ENCODE results near the gene SLC9A8.

Gene SLC9A8

DNA sequence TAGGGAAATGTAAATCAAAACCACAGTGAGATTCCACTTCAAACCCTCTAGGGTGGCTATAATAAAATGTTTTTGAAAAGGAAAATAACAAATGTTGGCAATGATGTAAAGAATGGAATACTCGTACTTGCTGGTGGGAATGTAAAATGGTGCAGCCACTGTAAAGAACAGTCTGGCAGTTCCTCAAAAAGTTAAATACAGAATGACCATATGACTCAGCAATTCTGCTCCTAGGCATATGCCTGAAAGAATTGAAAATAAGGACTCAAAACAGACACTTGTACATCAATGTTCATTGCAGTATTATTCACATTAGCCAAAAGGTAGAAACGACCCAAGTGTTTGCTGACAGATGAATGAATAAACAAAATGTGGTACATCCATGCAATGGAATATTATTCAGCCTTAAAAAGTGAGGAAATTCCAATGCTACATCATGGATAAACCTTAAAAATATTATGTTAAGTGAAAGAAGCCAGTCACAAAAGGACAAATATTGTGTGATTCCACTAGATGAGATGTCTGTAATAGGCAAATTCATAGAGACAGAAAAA, 113.3 kb downstream of the SLC9A8 start:
- no peak for DNase-seq

DNA sequence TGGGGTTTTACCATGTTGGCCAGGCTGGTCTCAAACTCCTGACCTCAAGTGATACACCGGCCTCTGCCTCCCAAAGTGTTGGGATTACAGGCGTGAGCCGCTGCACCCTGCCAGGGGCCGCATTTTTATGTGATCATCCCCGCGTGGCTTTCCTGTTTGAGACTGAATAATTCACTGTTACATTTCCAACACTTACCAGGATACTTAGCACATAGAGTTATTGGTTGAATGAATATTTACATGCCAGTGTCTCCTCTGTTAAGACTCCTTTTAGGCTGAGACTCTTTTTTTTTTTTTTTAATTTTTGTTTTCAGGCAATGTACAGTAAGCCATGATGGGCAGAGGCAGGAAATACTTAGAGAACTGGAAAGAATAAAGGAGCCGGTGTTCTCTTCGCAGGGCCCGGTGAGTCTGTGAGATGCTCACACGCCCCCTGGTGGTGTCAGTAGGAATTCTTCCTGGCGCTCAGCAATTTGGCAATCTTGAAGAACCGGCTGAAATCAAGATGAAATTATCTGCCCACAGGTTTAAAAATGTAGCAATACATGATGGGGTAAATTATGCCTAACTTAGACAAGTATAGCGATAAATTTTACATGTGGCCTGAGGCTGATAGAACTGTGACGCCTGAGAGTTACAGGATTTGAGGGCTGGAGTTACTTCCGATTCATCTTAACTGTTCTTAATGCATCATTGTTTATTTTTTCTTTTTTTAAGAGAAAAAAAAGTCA, 115.9 kb downstream of the SLC9A8 start:
- DNase-seq, result peak; percentile 75

DNA sequence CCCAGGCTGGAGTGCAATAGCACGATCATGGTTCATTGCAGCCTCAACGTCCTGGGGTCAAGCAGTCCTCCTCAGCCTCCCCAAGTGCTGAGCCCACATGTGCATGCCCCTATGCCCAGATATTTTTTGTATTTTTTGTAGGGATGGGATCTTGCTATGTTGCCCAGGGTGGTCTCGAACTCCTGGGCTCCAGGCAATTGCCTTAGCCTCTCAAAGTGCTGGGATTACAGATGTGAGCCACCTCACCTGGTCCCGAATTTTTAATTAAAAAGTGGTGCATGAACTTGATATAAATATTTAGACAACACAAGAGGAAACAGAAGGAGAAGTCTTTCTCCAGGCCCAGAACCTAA, 116.5 kb downstream of the SLC9A8 start:
- DNase-seq, result no peak

DNA sequence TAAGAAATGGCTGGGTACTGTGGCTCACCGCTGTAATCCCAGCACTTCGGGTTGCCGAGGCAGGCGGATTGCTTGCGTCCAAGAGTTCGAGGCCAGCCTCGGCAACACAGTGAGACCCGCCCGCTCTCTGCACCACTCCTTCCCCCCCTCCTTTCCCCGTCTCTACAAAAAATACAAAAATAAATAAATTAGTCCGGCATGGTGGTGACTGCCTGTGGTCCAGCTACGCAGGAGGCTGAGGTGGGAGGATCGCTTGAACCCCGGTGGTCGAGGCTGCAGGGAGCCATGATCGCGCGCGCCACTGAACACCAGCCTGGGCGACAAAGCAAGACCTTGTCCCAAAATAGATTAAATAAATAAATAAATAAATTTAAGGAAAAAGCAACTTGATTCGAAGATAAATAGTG, 123.1 kb downstream of the SLC9A8 start:
- DNase-seq, result no peak

DNA sequence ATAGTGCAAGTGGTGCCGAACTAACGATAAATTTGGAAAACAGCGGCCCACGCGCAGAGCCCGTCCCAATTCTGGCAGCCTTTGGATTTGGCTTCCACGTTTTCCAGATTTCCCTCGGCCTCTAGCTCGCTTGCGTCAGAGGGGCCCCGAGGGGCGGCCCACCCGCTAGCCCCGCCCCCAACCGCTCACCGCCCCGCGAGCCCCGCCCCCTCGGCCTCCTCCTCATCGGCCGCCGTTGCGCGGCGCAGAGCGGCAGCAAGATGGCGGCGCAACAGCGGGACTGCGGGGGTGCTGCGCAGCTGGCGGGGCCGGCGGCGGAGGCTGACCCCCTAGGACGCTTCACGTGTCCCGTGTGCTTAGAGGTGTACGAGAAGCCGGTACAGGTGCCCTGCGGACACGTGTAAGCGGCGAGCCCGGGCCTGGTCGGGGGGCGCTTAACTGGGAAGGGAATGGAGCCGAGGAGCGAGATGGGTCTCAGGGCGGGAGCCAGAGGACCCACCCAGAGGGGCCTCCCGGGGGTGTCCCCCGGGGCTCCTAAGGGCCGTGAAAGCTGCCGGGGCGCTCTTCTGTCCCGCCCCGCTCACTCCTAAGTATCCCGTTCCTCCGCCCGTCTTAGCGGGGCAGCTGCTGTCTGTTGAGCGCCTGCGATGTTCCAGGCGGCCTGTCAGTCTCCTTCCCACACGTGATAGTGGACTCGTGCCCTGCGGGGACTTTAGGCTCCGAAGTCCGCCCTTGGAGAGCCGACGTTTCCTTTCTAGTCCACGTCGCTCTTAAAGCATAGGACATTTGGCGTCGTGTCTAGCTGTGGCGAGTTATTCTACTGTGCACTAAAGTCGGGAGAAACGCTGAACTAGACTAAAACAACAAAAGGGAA, 123.8 kb downstream of the SLC9A8 start, which contains the start of gene RNF114:
Gene RNF114, plus strand, starts transcription at position 245 of the 874 bp plus-strand sequence. Its CDS starts 16 bp downstream, at position 261.
- peak; percentile 88 for DNase-seq

DNA sequence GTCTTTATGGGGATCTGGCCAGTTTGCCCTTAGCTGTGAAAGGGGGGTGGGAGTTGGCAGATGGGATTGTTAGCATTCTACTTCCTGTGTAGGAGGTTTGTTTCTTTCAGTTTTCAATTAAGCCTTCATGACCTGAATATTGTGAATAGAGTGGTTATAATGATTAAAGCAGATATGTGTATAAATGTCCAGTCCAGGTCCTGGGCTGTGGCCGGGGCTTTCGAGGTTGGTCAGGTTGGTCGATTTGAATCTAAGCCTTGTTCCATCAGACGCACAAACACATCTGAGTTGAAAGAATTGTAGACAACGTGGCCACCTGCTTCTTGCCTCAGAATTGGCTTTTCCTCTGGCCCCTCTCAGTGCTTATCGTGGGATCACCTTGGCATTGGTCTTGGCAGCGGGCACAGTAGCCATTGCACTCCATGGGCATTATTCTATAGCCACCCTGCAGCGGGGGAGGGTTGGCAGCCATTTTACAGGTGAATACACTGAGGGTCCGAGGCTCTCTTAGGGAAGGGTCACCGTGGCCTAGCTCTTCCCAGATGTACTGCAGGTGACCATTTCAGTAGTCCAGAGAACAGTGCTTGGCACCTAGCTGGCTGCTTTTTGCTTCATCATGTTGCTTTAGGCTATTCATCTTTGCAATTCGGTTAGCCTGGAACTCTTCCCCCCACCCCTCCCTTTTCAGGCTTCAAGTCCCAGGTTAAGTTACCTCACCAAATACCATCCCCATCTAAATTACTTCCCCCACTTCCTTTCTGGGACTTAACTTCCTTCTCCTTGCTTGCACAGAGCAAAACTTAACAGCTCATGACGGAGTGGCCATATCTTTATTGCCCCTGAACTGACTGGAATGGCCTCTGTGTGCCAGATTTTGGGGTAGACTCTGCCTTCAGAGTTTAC, 124.7 kb downstream of the SLC9A8 start:
- no peak for DNase-seq

DNA sequence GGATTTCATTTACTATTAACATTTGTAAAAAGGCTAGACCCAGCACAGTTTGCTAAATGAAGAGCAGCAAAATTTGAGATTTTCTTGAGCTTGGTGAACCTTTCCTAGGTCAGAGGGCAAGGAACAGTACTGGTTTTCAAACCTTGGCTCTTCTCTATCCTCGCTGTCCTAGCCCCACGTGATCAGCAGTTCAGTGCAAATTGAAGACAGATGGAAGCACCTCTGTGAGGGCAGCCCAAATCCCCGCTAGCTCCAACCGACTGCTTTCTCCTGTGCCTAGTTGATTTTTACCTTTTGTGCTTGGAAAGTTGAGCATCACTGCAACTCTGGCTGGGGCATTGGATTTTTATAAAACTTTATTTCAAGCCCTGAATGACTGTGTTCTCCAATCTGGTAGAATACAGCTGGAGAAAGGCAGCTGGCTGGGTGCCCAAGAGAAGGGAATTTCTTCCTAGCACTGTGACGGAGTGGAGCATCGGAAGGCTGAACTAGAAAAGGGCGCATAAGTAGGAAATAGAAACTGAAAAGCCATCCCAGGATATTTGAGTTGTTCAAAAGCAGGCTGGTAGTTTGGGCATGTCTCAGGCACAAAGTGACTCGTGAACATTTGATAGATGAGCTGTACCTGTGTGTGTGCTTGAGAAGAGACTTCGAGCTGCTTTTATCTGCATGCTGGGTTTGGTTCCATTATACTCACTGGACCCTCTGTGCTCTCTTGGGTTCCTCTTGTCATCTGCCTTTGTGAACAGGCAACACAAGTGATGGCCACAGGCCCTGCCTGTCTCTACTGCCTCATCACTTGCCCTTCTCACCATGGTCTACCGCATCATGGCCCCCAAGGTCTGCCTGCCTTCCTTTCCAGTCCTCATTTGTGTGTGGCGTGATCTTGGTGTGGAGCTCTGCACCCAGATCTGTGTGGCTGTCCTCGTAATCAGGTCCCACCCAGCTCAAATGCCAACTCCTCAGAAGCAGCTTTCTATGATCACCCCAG, 125.8 kb downstream of the SLC9A8 start:
- no peak for DNase-seq

DNA sequence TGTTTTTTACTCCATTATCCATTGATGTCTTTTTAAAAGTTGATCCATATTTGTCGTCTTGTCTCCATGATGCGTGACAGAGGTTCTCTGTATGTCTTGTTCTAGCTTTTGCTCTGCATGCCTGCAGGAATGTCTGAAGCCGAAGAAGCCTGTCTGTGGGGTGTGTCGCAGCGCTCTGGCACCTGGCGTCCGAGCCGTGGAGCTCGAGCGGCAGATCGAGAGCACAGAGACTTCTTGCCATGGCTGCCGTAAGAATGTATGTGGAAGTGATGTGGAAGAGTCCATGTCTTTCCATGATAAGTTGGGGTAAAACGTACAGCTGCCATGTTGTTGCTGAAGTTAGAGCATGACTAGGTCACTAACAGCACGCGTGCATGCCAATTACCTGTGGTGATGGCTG, 128.8 kb downstream of the SLC9A8 start:
- no peak for DNase-seq

All from stimulated activated naive CD4-positive, alpha-beta T cell treated with Interleukin-2 at 50 U/mL for 16 hours (primary cell).